Suprapubic skin (tissue), 3 donors: Measurements from ENCODE around the gene FAM186B.

ENCODE experiments used
- CTCF ChIP-seq, 2 donors: fragments of 200-600 bp in 1 of 2; fragments of 450-650 bp in 1 of 2; sonication (generic) in 1 of 2; IDR thresholded peaks; one replicate each; pipeline ENCODE4 v1.5.1; 2016 to 2019; ENCODE audit warnings: antibody characterized with exemption in 2 of 2, mild to moderate bottlenecking in 1 of 2, moderate library complexity in 1 of 2
- POLR2AphosphoS5 ChIP-seq, 3 donors: sonication (generic); formaldehyde crosslinking; IDR thresholded peaks; one replicate each; pipeline ENCODE4 v1.6.1; 2017; ENCODE audit warnings: antibody characterized with exemption in 3 of 3

DNA sequence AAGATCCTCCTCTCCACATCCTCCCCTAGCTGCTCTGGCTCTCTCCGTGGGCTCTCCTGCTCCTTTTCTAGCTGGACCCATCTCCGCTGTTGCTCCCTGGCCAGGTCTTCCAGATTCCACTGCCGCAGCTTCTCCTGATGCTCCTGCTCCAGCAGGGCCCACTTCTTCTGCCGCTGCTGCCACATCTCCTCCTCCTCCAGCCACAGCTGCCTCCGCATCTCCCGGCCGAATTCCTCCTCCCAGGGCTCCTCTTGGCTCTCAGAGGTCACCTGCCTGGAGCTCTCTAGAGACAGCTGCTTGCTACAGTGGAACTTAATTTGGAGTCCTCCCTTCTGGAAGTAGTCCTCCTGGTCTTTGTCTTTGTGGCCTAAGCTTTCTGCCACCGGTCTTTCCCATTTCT, 5.5 kb downstream of the FAM186B start:
- TF ChIP-seq CTCF (IDR thresholded peaks at IDR 0.05) (no peak), POLR2AphosphoS5 (IDR thresholded peaks at IDR 0.05) (no peak)
